IPS DF 19.7 (cell line): ENCODE data around the gene UQCC5.

Experiments used
- DNase-seq: peaks from one replicate; pipeline ENCODE4 v3.0.0-alpha.2; 2013; ENCODE audit warnings: low read depth, low spot score

Gene UQCC5

GRCh38 chr3:52570076-52570475 is 33.7 kb downstream of the UQCC5 start:
- no peak for DNase-seq

DNA sequence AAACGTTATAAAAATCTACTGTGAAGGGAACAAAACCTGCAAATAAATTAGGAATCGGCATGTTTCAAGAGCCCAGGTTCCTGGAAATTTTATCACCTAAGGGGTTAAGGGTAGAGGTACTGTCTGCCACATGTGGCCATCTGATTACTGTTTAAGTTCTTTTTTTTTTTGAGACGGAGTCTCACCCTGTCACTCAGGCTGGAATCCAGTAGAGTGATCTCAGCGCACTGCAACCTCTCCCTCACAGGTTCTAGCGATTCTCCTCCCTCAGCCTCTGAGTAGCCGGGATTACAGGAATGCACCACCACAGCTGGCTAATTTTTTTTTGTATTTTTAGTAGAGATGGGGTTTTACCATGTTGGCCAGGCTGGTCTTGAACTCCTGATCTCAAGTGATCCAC is 35.8 kb downstream of the UQCC5 start:
- no peak for DNase-seq

DNA sequence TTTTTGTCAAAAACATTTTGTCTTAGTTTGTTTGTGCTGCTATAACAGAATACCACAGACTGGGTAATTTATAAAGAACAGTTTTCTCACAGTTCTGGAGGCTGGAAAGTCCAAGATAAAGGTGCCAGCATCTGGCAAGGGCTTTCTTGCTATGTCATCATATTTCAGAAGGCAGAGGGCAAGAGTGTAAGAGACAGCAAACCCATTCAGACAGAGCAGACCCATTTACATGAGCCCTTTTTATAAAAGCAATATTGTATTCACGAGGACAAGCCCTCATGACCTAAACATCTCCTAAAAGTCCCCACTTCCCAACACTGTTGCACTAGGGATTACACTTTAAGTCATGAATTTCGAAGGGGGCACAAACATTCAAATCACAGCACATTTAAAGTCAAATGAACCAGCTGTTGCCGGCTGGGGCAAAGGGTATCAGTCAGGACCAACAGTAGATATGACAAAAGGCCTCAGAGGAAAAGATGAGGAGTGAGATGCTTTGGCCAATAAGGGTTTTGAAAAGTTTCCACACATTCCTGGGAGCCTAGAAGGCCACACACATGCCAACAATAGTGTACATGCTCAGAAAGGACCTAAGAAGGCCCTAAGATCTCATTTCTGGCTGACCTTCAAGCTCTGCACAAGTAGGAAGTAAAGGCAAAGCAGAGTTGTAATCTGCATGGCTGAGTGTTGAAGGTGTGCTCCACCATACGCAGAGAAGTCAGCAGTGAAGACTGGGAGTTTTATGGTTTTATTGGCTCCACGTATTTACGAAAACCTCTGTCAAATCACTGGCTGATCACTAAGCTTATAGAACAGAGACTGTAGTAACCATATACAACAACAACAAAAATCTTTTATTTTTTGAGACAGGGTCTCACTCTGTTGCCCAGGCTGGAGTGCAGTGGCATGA is 37.9 kb downstream of the UQCC5 start:
- no peak for DNase-seq
